ENCODE measurements around the gene HLCS. TPM values are rescaled to one million over a fixed set of nuclear protein-coding genes. Genes with fewer than 3 reads are reported as not detected.

HLCS gene
- total and polyA plus RNA-seq, 2 of the 8 experiments (the other 6 are each of a cell fraction or from before 2014, with no cell fraction given) = 4.7 to 12.2 TPM

GRCh38 chr21:36851121-36851520, 115.3 kb downstream of the HLCS start (continued):
- no peak for TF ChIP-seq CHD7 (IDR thresholded peaks at IDR 0.05; ENCODE audit: insufficient replicate concordance, low read length)
- TF ChIP-seq E2F6 (IDR thresholded peaks at IDR 0.05) = no peak

All from H1 (cell line).